Left lung (tissue), 10 donors: ENCODE results near the gene FAM193A. TPM values are rescaled to one million over a fixed set of nuclear protein-coding genes. Genes with fewer than 3 reads are reported as not detected.
"Not testable (repeated sequence)": the region's sequence is repeated elsewhere in the genome, so short reads cannot be mapped to it uniquely, and the experiment has no call there.

Experiments
- ATAC-seq: fragments of 200-7000 bp; cut with Tn5 transposase; one replicate; pipeline ENCODE4 v1.9.1; 2020; ENCODE audit warnings: moderate library complexity
- DNase-seq, 4 donors: peaks; one replicate each; pipeline ENCODE4 v3.0.0-alpha.2; 2013 to 2020
- H3K27ac ChIP-seq, 2 donors: fragments of 200-600 bp; sonication (generic) in 1 of 2; one replicate each; pipeline versions ENCODE4 v1.5.0 to v1.8.0; 2020 to 2021
- H3K27me3 ChIP-seq, 2 donors: fragments of 200-600 bp; sonication (generic) in 1 of 2; one replicate each; pipeline versions ENCODE4 v1.5.0 to v1.8.0; 2020 to 2021
- H3K36me3 ChIP-seq, 2 donors: fragments of 200-600 bp; sonication (generic) in 1 of 2; one replicate each; pipeline versions ENCODE4 v1.5.0 to v1.8.0; 2020 to 2021
- H3K4me1 ChIP-seq, 2 donors: fragments of 200-600 bp; one replicate each; pipeline ENCODE4 v1.8.0; 2021
- H3K4me3 ChIP-seq, 2 donors: fragments of 200-600 bp; sonication (generic) in 1 of 2; one replicate each; pipeline versions ENCODE4 v1.5.0 to v1.8.0; 2020 to 2021; ENCODE audit warnings: mild to moderate bottlenecking in 1 of 2
- H3K9me3 ChIP-seq, 2 donors: fragments of 200-600 bp; sonication (generic) in 1 of 2; one replicate each; pipeline versions ENCODE4 v1.5.0 to v1.8.0; 2020 to 2021
- intact Hi-C, 2 donors: fragments of 100-400 bp; cut with DNase I; formaldehyde crosslinking; loops; one replicate each; pipeline versions ENCODE4 v1.11.2 to v1.14.2; 2022
- polyA plus RNA-seq, 6 donors: library from polyadenylated mRNA; unstranded; fragments of 120-200 nt; gene quantifications; one replicate each; pipeline ENCODE4 v1.2.1, GENCODE V29; 2013; ENCODE audit not compliant: insufficient read length in 6 of 6
- total RNA-seq, 2 donors: library from RNA; stranded (reverse); fragmentation: NEBNext Ultra II Directional; extraction: Animal tissue kit (Norgen Biotek cat#: 25700); gene quantifications; one replicate each; pipeline ENCODE4 v1.2.1, GENCODE V29; 2021
- TF ChIP-seq, protein P1 (sequence below), 2 donors: fragments of 200-600 bp; sonication (generic) in 1 of 2; IDR thresholded peaks; one replicate each; pipeline versions ENCODE4 v1.5.0 to v1.8.0; 2021; ENCODE audit warnings: antibody characterized with exemption in 2 of 2
- donor health status: DM: no; HTN: yes; CAD: no.
- donor health status: DM: no; HTN: no; CAD: no.

Gene FAM193A
- total and polyA plus RNA-seq, 8 donors, result 22.3 to 35.9 (median 30.6) TPM

GRCh38 chr4:2722033-2722432, 185.6 kb downstream of the FAM193A start:
- Histone ChIP-seq H3K4me3 (no peak overlapping the region), H3K9me3 (no peaks in the 10 kb centered on the region), H3K4me1 (no peaks in the 10 kb centered on the region), H3K27ac (no peak overlapping the region), H3K27me3 (no peaks in the 10 kb centered on the region), H3K36me3 (peaks cover 0 to 72% of the 10 kb centered on the region in 2 donors)
- TF ChIP-seq, protein P1, sequence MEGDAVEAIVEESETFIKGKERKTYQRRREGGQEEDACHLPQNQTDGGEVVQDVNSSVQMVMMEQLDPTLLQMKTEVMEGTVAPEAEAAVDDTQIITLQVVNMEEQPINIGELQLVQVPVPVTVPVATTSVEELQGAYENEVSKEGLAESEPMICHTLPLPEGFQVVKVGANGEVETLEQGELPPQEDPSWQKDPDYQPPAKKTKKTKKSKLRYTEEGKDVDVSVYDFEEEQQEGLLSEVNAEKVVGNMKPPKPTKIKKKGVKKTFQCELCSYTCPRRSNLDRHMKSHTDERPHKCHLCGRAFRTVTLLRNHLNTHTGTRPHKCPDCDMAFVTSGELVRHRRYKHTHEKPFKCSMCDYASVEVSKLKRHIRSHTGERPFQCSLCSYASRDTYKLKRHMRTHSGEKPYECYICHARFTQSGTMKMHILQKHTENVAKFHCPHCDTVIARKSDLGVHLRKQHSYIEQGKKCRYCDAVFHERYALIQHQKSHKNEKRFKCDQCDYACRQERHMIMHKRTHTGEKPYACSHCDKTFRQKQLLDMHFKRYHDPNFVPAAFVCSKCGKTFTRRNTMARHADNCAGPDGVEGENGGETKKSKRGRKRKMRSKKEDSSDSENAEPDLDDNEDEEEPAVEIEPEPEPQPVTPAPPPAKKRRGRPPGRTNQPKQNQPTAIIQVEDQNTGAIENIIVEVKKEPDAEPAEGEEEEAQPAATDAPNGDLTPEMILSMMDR (IDR thresholded peaks at IDR 0.05), result no peak
- DNase-seq, result peak in 1 of 4 donors; percentile 8
- no peak for ATAC-seq
- intact Hi-C loops, result no loop called here

DNA sequence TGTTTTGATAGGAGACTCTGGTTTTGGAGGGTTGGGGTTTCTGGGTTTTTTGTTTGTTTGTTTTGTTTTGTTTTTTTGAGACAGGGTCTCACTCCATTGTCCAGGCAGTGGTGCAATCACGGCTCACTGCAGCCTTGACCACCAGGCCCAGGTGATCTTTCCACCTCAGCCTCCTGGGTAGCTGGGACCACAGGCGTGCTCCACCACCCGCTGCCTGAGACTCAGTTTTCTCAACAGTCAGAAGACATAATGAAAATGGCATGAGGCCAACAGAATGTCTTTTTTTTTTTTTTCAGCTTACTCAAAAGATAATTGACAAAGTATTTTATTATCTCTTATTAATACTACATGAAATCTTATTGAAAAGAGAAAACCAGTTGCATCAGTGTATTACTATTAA, 187.3 kb downstream of the FAM193A start:
- Histone ChIP-seq H3K9me3 (no peaks in the 10 kb centered on the region), H3K27me3 (no peaks in the 10 kb centered on the region), H3K36me3 (peaks cover 0 to 64% of the 10 kb centered on the region in 2 donors), H3K27ac (no peak overlapping the region), H3K4me1 (no peaks in the 10 kb centered on the region), H3K4me3 (no peak overlapping the region)
- DNase-seq (peak in 2 of 4 donors; percentile 4 to 24), ATAC-seq (no peak)
- TF ChIP-seq, protein P1 (IDR thresholded peaks at IDR 0.05), result no peak
- intact Hi-C loops, result no loop called here

- Histone ChIP-seq H3K27me3 (no peaks in the 10 kb centered on the region), H3K9me3 (no peaks in the 10 kb centered on the region), H3K4me3 (no peak overlapping the region), H3K27ac (no peak overlapping the region), H3K36me3 (peaks cover 0 to 62% of the 10 kb centered on the region in 2 donors), H3K4me1 (no peaks in the 10 kb centered on the region)
- TF ChIP-seq, protein P1 (IDR thresholded peaks at IDR 0.05), result no peak
- intact Hi-C loops, result no loop called here
- no peak for ATAC-seq
- peak in 1 of 4 donors; percentile 1 for DNase-seq
Measured at GRCh38 chr4:2725380-2725779, 188.9 kb downstream of the FAM193A start.

GRCh38 chr4:2726881-2727280, 190.4 kb downstream of the FAM193A start:
- H3K4me3 ChIP-seq, ATAC-seq, H3K4me1 ChIP-seq, H3K27ac ChIP-seq, H3K27me3 ChIP-seq, intact Hi-C loops, H3K9me3 ChIP-seq: not testable (repeated sequence)
- H3K36me3 ChIP-seq, result peaks cover 0 to 62% of the 10 kb centered on the region in 2 donors
- peak in 2 of 4 donors; percentile 13 to 16 for DNase-seq

DNA sequence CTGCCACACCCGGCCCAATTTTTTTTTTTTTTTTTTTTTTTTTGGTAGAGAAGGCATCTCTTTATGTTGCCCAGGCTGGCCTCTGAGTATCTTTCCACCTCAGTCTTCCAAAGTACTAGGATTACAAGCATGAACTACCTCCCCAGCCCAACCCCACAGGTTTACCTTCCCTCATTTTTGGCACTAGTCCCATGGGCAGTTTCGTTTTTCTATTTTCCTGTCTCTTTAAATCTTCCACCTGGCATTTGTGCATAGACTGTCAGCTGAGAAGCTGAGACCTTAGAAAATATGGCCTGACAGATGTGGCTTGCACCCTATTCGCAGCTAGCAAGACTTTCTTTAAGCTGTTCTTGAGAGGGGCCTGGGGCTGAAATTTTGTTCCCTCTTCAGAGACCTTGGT, 191.8 kb downstream of the FAM193A start:
- intact Hi-C loops, result no loop called here
- TF ChIP-seq, protein P1 (IDR thresholded peaks at IDR 0.05), result no peak

More for the DNA sequence above, 191.8 kb downstream of the FAM193A start:
- no peaks in the 10 kb centered on the region for H3K4me1 ChIP-seq
- no peak overlapping the region for H3K4me3 ChIP-seq
- no peak for DNase-seq
- peaks cover 0 to 62% of the 10 kb centered on the region in 2 donors for H3K36me3 ChIP-seq
- H3K27ac ChIP-seq, result no peak overlapping the region
- ATAC-seq, result no peak
- H3K27me3 ChIP-seq, result no peaks in the 10 kb centered on the region
- no peaks in the 10 kb centered on the region for H3K9me3 ChIP-seq
